CMK (cell line): ENCODE measurements around the gene MMAA.
"Not testable (repeated sequence)": the region's sequence is repeated elsewhere in the genome, so short reads cannot be mapped to it uniquely, and the experiment has no call there.

ENCODE experiments used
- DNase-seq: peaks from one replicate; pipeline ENCODE4 v3.0.0-alpha.2; 2010; ENCODE audit warnings: low read depth

MMAA gene

DNA sequence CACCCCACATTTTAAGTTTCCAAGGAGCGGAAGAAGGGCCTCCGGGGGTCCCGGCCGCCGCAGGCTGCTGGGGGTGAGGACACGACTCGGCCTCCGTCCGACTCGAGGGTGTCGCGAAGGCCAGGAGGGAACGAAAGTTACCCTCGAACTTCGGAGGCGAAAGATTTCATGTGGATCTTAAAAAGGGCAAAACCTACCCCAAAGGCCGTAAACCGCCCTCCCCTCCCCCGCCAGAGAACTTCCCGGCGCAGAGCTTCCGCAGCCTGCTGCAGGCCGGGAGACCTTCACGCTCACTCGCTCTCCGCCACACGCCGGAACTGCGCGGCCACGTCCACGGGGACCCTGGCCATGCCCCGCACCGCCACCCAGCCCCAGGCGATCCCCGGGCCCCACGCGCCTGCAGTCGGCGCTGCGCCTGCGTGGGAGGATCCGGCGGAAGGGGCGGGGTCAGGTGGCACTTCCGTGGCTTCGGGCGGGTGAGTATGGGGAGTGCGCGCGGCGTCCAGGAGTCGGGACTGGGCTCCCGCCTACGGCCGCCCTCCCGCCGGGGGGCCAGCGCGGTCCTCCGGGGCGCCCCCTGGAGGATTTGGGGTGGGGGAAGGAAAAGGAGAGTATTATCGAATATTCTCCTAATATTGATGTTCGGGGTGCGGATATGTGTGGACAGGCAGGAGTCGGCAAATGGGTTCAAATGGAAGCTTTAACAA lies at the start of gene MMAA:
TSS of gene MMAA (plus strand) at position 454 of the 707 bp plus-strand sequence. CDS start 19,755 bp downstream, outside the sequence.
- DNase-seq: peak; percentile 80

DNA sequence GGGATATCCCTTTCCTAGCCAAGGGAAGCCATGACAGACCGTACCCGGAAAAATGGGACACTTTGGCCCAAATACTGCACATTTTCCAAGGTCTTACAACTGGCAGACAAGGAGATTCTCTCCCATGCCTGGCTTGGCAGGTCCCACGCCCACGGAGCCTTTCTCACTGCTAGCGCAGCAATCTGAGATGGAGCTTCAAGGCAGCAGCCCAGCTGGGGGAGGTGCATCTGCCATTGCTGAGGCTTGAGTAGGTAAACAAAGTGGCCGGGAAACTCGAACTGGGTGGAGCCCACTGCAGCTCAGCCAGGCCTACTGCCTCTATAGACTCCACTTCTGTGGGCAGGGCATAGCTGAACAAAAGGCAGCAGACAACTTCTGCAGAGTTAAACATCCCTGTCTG lies 44.6 kb upstream of the MMAA start:
- DNase-seq: not testable (repeated sequence)

- DNase-seq: no peak
These were observed 38.3 kb upstream of the MMAA start for GRCh38 chr4:145580906-145581305.

DNA sequence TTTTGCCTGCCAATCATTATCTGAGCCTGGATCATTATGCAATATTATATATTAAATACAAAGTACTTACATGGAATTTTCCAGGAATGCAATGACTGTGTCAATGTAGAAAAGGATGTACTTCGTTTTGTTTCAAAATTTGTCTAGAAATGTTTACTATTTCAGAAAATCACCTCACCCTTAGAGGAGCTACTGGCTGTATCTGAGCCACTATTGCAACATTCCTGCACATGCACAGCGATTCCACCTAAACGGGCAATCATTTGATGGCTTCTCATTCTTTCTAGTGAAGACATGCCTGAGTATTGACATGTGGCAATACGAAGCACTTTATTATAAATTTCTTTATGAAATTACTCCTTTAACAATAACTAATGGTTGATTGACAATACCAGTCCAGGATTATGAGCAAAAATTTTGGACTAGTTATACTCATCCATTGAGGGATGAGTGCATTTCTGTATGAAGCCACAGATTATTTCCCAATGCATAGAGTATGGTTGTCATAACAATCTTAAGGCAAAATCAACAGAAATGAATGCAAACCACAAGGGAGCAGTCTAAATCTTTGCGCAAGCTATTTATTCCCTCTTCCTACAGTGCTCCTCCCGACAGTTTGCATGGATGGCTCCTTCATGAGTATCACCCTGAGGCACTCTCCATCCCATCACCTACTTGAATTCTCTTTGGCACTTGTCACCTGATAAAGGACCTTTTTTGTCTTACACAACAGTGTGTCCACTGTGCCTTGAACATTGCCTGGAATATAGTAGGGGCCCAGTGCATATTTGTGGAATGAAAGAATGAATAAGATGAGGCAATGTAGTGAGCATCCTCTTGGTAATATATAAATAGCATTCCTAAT lies 35.8 kb upstream of the MMAA start:
- DNase-seq: no peak

GRCh38 chr4:145587088-145587754 lies 32.0 kb upstream of the MMAA start:
- DNase-seq: no peak

DNA sequence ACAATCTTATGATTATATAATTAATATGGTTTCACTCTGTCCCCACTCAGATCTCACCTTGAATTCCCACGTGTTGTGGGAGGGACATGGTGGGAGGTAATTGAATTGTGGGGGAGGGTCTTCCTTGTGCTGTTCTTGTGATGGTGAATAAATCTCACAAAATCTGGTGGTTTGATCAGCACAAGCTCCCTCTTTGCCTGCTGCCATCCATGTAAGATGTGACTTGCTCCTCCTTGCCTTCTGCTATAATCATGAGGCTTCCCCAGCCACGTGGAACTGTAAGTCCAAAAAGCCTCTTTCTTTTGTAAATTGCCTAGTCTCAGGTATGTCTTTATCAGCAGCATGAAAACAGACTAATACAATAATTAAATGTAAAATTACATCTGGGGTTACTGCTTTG lies 29.8 kb upstream of the MMAA start:
- not testable (repeated sequence) for DNase-seq

GRCh38 chr4:145589916-145590702 lies 29.1 kb upstream of the MMAA start:
- DNase-seq: no peak

GRCh38 chr4:145602129-145602760 lies 16.9 kb upstream of the MMAA start:
- DNase-seq: no peak

GRCh38 chr4:145605941-145606340 lies 13.2 kb upstream of the MMAA start:
- no peak for DNase-seq

DNA sequence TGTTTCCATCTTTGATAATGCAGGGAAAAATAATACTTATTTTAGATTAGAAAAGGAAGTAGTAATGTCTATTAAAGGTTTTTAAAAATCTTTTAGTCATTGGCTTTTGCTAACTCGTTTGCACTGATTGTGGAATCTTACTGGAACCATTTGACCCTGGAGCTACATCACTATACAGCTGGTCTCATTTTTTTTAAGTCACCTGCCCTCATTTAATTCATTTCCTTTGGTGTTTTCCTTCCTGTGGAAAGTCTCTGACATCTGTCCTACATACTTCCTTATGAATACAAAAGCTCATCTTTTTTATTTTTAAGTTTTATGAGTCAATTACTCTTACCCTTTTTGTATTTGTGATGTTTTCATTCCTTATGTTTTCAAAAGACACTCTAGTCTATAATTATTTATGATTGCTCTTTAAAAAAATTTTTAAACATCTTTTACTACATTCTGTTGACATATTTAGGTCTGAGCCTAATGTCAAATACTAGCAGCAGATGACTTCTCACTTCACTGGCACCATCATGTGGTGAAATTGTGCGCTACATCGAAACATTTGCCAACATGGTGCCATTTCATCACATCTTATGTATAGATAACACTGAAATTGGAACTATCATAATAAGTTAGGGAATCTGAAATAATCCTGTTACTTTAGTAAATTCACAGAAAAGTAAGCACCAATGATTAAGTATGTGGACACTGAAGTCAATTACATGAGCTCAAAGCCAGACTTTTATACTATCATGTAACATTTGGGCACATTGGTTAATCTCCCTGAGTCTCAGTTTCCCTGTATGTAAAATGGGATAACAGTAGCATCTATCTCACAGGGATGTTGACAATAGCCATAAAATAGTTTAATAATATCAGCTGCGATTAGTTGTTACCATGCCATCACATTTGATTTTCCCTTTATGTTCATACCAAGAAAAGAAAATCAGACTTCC lies 9.4 kb upstream of the MMAA start:
- peak; percentile 27 for DNase-seq

DNA sequence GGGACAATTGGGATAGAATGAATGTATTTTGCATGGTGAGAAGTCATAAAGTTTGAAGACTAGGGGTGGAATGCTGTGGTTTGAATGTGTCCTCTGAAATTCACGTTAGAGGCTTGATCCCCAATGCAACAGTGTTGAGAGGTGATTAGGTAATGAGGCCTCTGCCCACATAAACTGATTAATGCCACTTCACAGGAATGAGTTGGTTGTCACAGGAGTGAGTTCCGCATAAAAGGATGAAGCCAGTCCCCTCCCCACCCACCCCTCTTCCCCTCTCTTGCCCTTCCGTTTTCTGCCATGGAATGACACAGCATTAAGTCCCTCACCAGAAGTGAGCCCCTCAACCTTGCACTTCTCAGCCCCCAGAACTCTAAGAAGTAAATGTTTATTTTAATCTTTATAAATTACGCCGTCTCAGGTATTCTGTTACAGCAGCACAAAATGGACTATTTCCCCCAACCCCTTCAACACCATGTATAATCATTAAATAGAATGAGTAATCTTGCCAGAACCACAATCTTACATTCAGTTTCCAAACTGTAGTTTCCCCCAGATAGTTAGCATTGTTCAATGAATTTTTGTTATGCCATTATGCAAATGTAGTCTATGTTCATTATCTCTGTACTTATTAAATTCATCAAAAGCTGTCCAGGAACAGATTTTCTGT lies 5.5 kb upstream of the MMAA start:
- no peak for DNase-seq

- DNase-seq: no peak
These were observed 5.0 kb upstream of the MMAA start for GRCh38 chr4:145614233-145614610.

DNA sequence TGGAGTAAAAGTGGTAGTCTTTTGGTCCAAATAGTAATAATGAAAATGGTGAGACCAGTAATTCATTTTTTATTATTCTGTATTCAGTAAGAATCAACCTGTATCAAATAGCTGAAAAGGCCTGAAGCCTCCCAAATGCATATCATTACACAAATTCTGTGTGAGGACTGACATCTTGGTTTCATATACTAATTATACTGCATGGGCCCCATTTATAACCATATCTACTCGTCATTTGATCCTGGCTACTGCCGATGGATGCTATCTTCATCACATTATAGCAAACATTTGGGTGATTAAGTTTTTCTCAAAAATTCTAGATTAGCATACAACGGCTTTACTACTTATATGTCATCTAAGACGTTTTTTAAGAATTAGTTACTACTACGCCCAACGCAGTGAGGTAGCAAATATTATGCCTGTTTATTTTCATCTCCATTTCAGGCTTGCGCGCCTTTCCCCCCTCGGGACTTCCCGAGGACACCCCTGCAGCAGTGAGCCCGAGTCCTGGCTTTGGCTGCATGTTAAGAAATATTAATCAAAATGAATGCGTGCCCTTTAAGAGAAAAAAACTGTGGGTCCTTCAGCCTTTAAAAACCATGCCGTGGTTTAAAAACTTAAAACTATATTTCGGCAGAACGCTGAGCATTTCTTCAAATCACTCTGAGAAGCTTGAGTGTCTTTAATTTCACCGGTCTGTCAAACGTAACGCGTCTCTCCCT lies 814 bp upstream of the MMAA start:
- DNase-seq: no peak

DNA sequence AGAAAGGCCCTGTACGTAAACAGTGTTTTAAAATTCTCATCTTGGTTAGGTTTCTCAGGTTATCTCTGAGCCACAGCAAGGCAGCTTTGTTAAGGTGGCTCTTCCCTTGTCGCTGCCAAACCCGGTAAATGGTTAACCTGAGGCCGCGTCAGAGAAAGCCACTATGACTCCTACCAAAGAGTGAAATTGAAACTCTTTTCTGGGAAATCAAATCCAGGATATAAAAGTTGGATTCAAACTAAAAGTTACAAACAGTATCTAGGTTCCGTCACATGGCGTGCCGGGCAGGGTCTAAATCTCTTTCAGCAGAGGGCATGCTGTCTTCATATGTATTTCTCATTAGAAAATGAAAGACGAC lies 433 bp downstream of the MMAA start:
- peak; percentile 21 for DNase-seq

- not testable (repeated sequence) for DNase-seq
These were observed 2.9 kb downstream of the MMAA start for GRCh38 chr4:145622067-145622466.

- DNase-seq: no peak
These were observed 4.6 kb downstream of the MMAA start for GRCh38 chr4:145623831-145624230.

- no peak for DNase-seq
These were observed 6.8 kb downstream of the MMAA start for GRCh38 chr4:145625677-145626622.

GRCh38 chr4:145626623-145626982 lies 7.4 kb downstream of the MMAA start:
- DNase-seq: no peak
